ENCODE measurements around the gene GNAQ.

The GNAQ gene

GRCh38 chr9:77935974-77936373 is 95.6 kb downstream of the GNAQ start:
- no peak for DNase-seq

DNA sequence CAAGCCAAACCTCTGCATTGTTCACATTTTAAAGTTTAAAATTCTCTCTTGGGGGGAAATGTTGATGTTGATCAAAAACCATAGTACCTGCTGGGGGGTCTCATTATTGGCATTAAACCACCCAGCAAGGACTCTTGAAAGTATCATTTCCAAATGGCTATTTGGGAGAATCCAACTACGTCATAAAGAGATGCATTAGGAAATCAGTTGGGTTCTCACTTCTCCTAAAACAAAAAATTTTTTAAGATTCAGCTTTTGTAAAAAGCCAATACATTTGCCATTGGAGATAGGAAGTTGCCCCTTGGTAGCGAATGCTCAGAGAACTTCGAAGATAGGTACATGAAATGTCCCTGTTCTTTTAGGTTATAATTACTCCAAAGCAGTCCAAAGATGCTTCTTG is 96.4 kb downstream of the GNAQ start:
- no peak for DNase-seq

GRCh38 chr9:77933976-77934375 is 97.6 kb downstream of the GNAQ start:
- DNase-seq, result no peak

DNA sequence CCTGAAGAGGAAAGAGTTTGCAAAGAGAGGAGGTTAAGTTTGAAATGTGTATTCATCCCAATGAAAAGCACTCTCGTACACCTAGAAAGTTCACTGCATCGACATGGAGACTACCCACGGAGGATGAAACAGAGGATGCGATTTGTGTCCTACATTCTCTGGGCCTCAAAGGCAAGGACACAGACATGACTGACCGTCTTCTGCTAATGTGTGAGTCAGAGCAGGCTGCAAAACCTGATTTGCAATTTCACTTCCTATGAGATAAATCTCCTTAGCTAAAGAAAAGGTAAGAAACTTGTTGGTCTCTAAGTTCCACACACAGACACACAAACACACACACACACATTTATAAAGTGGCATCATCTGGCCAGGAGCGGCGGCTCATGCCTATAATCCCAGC is 98.6 kb downstream of the GNAQ start:
- no peak for DNase-seq

DNA sequence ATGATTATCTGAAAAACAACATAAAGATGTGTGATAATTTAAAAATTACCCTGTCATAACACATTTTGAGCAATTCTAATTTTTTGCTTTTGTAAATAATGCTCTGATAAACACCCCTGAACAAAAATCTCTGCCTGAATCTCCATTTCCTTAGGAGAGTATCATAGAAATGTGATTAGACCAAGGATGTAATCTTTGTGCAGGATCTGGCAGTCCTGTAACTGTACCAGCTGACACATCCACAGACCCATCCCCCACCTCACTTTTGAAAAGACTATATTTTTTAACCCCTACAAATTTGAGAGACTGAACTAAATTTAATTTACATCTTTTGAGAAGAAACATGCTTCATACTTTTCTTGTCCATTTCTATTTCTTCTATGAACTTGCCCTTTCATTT is 101.7 kb downstream of the GNAQ start:
- DNase-seq, result no peak

DNA sequence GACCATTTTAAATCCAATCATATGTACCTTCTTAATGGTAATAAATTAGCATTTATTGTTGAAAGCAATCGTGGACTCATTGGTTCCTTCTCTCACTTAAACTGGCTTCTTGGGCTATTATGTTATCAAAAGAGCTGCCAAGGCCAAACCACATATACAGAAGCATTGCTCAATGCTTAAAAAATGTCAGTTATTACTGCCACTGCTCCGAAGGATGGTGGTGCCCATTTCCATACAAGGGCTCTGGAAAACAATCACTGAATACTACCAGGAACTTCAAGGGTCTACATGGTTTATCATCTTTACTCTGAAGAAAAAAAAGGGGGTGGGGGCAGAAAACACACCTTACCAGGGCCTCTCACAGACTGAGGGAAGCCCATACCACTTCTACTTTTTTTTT is 104.3 kb downstream of the GNAQ start:
- DNase-seq, result no peak

- no peak for DNase-seq
These were observed 105.2 kb downstream of the GNAQ start for GRCh38 chr9:77926371-77926878.

- no peak for DNase-seq
These were observed 109.0 kb downstream of the GNAQ start for GRCh38 chr9:77922591-77922990.

DNA sequence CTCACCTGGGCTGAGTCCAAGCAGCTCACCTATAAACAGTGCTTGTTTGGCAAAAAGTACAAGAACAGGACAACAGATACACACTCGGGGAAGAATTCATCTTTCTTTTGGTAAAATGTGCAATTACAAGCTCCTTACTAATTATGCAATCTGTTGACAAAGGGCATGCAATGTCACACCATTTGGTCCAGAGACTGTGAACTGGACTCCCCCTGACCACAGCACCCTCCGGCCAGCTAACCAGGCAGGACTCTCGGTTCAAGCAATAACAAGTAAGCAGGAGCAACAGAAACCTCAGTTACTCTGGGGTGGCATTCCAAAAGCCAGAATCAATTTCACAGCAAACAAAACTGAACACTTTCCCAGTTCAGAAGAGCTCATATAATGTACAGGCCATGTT is 113.8 kb downstream of the GNAQ start:
- DNase-seq, result no peak

DNA sequence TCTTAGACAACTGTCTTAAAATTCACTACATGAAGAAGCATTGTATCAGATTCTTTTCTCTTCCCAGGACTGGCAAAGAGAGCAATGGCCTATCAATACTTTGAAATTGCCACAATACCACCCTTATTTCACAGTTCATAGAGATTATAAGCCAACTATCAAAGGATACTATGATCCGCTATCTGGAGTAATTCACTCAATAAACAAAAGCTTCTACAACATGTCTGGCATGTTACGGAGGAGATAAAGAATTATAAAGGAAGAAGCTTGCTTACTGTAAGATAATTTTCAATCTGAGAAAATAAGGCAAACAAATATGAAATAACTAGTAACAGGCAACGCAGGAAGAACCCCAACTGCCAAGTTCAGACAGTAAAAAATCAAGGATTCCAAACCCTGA is 114.8 kb downstream of the GNAQ start:
- DNase-seq, result no peak

GRCh38 chr9:77916410-77916819 is 115.2 kb downstream of the GNAQ start:
- no peak for DNase-seq

DNA sequence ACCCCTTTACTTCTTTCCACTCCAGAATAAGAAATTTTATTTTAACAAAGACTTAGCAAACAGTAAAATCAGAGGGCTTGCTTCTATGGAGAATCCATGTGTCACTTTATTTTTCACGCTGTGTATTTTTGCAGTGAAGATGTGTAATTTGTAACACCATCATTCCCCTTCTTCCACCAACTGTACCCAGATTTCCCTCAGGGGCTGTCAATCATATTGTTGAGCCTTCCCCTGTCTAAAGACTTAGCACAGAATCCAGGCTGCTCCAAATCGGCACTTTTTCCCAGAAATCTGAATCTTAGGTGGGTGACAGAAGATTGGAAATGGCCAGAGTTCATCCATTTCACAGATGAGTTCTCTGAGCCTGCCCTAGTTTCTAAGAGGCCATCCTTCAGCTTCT is 115.9 kb downstream of the GNAQ start:
- no peak for DNase-seq

DNA sequence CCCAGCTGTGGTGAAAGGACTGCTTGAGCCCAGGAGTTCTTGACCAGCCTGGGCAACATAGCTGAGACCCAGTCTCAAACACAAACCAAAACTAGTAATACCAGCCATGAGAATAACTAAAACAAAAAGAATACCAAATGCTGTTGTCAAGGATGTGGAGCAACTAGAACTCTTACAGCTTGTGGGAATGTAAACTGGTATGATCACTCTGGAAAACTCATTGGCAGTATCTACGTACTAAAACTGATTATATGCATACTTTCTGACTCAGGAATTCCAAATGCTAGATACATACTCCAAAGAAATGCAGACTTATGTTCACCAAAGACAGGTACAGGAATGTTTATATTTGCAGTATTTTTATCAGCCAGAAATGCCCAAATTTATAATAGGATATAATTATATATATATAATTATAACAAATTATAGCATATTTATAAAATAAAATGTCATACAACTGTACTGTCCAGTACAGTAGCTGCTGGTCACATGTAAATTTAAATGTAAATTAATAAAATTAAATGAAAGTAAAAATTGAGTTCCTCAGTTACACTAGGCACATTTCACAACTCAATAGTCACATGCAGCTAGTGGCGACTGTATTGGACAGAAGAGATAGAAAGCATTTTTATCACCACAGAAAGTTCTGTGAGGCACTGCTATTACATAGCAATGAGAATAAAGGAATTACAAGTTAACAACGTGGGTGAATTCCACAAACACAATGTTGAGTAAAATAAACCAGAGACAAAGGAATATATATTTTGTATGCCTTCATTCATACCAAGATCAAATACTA is 118.5 kb downstream of the GNAQ start:
- no peak for DNase-seq

- no peak for DNase-seq
These were observed 119.7 kb downstream of the GNAQ start for GRCh38 chr9:77911928-77912327.

- no peak for DNase-seq
These were observed 121.4 kb downstream of the GNAQ start for GRCh38 chr9:77910194-77910621.

DNA sequence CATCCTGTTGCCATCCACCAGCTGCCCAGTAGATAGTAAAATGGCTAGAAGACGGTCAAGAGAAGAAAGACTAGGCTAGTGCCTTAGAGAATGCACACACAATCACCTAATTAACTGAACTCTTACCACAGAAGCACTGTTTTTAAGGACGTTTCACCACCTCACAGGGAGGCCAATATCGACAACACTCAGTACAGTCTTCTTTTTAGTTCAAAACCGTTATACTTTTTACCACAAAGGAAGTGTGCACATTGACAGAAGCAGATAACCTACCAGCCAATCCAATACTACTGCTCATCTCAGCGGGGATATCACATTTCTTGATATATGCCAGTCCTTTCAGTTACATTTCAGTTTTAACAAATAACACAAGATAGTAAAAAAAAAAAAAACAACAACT is 122.3 kb downstream of the GNAQ start:
- peak; percentile 45 for DNase-seq

DNA sequence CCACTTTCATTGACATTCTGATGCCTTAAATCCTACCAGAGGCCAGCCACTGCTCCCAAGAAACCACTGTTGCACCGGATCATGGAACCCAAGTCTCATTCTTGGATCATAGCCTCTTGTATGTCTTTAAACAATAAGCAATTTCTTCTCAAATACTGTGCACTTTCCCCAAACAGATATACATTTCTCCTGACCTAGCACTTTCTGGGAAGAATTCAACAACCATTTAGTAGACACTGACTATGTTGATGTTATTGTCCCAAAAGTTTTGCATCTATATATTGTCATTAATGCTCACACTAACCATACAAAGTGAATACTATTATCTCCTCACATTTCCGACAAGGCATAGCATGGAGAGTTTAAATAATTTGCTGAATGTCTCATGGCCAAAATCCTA is 123.3 kb downstream of the GNAQ start:
- DNase-seq, result no peak

DNA sequence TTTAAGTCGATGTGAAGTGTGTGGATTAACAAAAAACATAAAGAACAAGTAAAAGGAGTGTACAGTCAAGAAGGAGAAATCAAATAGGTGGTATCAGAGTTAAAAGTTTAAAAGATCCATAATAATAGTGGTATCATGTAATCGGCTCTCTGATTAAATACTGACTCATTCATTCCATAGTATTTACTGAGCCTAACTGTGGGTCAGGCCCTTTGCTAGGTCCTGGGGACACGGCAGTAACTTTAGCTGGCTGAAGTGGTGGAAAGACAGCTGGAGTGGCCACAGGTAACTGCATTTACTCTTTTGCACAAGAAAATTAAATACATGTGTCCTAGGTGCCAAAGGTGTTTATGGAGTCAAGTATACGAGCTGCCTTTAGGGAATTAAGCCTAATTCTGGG is 124.0 kb downstream of the GNAQ start:
- DNase-seq, result no peak

- DNase-seq, result no peak
These were observed 124.6 kb downstream of the GNAQ start for GRCh38 chr9:77906991-77907390.

DNA sequence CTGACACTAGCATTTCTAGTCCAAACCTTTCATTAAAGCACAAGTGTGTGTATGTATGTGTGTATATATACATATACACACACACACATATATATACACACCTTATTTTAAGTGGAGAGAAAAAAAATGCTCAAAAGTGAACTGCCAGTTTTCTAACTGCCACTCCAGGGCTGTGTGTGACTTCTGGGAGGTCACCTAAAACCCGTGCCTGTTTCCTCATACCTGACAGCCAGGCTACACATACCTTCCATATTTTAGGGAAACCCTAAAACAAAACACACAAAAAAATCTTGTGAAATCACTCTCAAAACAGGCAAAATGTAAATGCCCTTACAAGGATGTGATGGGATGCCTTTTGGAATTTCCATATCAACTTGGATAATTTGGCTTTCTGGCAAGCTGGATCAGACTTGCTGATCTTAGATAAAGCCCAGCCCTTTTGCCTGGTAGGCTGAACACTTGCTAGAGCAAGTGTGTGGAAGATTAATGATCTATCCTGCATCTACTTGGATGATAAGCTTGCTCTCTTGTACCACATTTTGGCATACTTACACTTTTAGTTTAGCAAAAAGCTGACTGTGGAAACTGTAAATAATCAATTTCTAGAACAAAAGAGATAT is 127.8 kb downstream of the GNAQ start:
- DNase-seq, result no peak

DNA sequence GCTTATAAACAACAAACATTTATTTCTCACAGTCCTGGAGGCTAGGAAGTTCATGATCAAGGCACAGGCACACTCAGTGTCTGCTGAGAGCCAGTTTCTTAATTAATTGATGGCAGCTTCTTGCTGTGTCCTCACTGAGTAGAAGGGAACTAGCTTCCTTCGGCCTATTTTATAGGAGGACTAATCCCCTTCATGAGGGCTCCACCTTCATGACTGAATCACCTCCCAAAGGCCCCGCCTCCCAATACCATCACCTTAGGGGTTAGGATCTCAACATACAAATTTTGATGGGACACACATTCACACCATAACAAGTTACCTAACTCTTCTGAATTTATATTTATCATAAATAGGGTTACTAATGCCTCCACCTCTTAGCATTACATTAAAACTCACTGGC is 129.8 kb downstream of the GNAQ start:
- no peak for DNase-seq

DNA sequence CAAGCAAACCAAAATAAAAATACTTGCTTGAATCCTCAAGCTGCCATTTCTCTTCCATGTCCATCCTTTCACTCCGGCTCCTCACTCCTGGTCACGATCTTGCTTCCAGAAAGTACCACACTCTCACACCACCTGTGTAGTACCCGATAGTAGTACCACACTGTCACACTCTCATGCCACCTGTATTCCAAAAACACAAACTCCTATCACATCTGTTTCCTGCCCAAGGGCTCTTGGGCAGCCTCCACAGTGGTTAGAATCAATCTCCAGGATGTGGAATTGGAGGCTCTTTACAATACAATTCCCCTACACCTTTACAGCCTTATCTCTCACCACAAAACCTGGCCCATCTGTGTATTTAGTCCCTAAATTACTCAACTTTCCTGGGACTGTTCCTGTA is 130.6 kb downstream of the GNAQ start:
- DNase-seq, result no peak

GRCh38 chr9:77899679-77900354 is 131.8 kb downstream of the GNAQ start:
- no peak for DNase-seq

DNA sequence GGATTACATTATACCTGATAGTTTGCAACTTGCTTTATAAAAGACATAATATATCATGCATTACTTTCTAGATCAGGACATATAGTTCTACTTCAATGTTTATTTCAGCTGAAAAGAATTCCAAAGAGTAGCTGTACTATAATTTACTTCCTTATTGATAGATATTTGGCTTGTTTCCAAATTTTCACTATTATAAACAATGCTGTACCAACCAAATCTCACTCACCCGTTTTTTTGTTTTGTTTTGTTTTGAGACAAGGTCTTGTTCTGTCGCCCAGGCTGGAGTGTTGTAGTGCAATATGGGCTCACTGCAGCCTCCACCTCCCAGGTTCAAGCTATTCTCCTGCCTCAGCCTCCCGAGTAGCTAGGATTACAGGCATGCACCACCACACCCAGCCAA is 132.7 kb downstream of the GNAQ start:
- no peak for DNase-seq
